ENCODE measurements around the gene RALGPS1. TPM values are rescaled to one million over a fixed set of nuclear protein-coding genes. Genes with fewer than 3 reads are reported as not detected.

RALGPS1 gene
- total and polyA plus RNA-seq, 2 of the 13 experiments (the other 11 are each of a cell fraction or from before 2014, with no cell fraction given): 3.7 to 6.5 TPM

DNA sequence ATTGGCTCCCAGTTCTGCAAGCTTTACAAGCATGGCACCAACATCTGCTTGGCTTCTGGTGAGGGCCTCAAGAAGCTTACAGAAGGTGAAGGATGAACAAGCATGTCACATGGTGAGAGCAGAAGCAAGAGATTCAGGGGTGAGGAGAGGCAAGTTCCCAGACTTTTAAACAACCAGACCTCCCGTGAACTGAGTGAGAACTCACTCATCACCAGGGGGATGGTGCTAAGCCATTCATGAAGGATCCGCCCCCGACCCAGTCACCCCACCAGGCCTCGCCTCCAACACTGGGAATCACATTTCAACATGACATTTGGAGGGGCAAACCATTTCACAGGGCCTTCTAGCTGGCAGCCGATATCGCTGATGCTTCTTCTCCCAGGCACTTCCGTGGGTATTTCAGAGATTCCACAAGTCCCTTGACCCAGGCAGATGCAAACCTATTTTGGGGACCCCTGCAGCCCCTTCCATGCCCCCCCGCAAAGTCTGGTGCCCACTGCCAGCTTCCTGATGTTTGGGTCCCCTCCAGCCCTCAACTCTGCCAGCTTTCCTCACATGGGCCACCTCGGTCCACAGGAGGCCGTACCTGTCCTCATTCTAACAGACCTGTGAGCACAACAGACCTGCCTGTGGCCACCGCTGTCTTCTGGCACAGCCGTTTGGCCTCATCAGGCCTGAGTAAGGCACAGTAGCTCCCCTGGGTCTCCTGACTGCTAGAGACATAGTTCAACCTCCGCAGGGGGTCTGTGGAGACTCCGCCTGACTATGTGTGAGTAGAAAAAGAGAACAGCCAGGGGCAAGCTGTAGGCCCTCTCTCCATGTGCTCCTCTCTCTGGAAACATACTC lies 268.5 kb downstream of the RALGPS1 start (continued):
- TF ChIP-seq FOXO1 (CRISPR knock-in tag; IDR thresholded peaks at IDR 0.05): no peak

DNA sequence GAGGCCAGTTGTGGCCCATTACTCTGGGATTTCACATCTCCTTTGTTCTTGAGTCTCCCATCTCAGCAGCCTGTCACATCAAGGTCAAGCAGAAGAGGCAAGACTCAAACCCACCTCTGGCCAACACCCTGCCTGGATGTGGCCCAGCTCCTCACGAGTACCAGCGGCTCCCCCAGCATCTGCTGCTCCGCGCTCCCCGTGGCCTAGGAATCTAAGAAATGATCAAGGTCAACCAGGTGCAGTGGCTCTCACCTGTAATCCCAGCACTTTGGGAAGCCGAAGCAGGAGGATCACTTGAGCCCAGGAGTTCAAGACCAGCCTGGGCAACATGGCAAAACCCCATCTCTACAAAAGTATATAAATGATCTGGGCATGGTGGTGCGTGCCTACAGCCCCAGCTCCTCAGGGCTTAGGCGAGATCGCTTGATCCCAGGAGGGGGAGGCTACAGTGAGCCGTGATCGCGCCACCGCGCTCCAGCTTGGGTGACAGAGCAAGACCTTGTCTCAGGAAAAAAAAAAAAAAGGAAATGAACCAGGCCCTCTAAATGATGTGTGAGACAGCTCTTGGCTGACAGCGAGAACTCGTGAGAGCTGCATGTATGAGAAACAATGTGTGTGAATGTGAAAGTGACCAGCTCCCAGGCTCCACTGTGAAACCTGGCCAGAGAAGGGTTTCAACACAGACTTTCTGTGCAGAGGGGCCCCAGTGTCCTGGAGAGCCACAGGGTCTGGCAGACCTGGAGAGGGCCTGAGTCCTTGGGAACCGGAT lies 269.4 kb downstream of the RALGPS1 start:
- no TSS peak for BruUV-seq (replicated peaks)
- H2AFZ ChIP-seq (ENCODE audit: low read length): no peak overlapping the region
- H3K4me2 ChIP-seq (ENCODE audit: low read depth, low read length): no peak overlapping the region
- FAIRE-seq (no peak), DNase-seq (ENCODE audit: low spot score) (no peak), ATAC-seq (no peak)
- H3K4me1 ChIP-seq (ENCODE audit: insufficient read depth, low read length): peaks cover 42% of the 10 kb centered on the region
- 91% methylated on average over 15 of the region's 17 CpGs for WGBS (ENCODE audit: low lambda C conversion rate)
- no peak overlapping the region for H3K27ac ChIP-seq (ENCODE audit: extremely low read length, insufficient read depth, low read length)
- H3K27me3 ChIP-seq (ENCODE audit: control insufficient read depth in 1 of 2, insufficient read depth in 2 of 2, low read length in 2 of 2): no peaks in the 10 kb centered on the region
- intact Hi-C loops (cut with micrococcal nuclease; ENCODE audit: unreplicated experiment): no loop called here
- H3K9me3 ChIP-seq (ENCODE audit: low read length): no peaks in the 10 kb centered on the region
- H3K9ac ChIP-seq (ENCODE audit: insufficient read depth, low read depth, low read length): no peak overlapping the region
- CTCF ChIA-PET (ENCODE audit: low intra/inter-chr PET ratio, low total read pairs): no interaction called here
- no peak overlapping the region for H3K4me3 ChIP-seq (replicated peaks in 1 of 3; ENCODE audit: insufficient read depth in 1 of 3, low read depth in 2 of 3, low read length in 3 of 3)
- POLR2A ChIA-PET: no interaction called here
- H3K79me2 ChIP-seq (ENCODE audit: insufficient read depth, low read length): no peaks in the 10 kb centered on the region
- H3K36me3 ChIP-seq (replicated peaks in 1 of 2; ENCODE audit: control insufficient read depth in 1 of 2, insufficient read depth in 2 of 2, low read length in 2 of 2): no peaks in the 10 kb centered on the region
- in situ Hi-C loops (cut with HindIII; ENCODE audit: extremely low pct_ligation_motif_present, low pct_unique_long_range_greater_than_20kb): no loop called here
- no peaks in the 10 kb centered on the region for H4K20me1 ChIP-seq (ENCODE audit: insufficient read depth, low read length)
- TF ChIP-seq ZKSCAN5 (CRISPR knock-in tag; IDR thresholded peaks at IDR 0.05) (no peak), ETV5 (CRISPR knock-in tag; IDR thresholded peaks at IDR 0.05; ENCODE audit: borderline replicate concordance) (no peak), MED1 (CRISPR knock-in tag; IDR thresholded peaks at IDR 0.05) (no peak), ZKSCAN8 (CRISPR knock-in tag; IDR thresholded peaks at IDR 0.05; ENCODE audit: borderline replicate concordance) (no peak), ZNF549 (CRISPR knock-in tag; IDR thresholded peaks at IDR 0.05) (no peak), MYC (CRISPR knock-in tag; IDR thresholded peaks at IDR 0.05; ENCODE audit: borderline replicate concordance) (no peak), JARID2 (CRISPR knock-in tag; IDR thresholded peaks at IDR 0.05; ENCODE audit: insufficient replicate concordance) (no peak), TBX3 (IDR thresholded peaks at IDR 0.05; ENCODE audit: borderline replicate concordance) (no peak), ZNF530 (CRISPR knock-in tag; IDR thresholded peaks at IDR 0.05; ENCODE audit: low read depth) (no peak), ZNF101 (CRISPR knock-in tag; IDR thresholded peaks at IDR 0.05; ENCODE audit: borderline replicate concordance, low read depth) (no peak), SAP130 (CRISPR knock-in tag; IDR thresholded peaks at IDR 0.05; ENCODE audit: low read depth) (no peak), ZNF276 (CRISPR knock-in tag; IDR thresholded peaks at IDR 0.05; ENCODE audit: low read depth) (no peak), ZNF552 (CRISPR knock-in tag; IDR thresholded peaks at IDR 0.05; ENCODE audit: borderline replicate concordance) (no peak), ZSCAN22 (CRISPR knock-in tag; IDR thresholded peaks at IDR 0.05) (no peak)
- TF ChIP-seq, protein P1, sequence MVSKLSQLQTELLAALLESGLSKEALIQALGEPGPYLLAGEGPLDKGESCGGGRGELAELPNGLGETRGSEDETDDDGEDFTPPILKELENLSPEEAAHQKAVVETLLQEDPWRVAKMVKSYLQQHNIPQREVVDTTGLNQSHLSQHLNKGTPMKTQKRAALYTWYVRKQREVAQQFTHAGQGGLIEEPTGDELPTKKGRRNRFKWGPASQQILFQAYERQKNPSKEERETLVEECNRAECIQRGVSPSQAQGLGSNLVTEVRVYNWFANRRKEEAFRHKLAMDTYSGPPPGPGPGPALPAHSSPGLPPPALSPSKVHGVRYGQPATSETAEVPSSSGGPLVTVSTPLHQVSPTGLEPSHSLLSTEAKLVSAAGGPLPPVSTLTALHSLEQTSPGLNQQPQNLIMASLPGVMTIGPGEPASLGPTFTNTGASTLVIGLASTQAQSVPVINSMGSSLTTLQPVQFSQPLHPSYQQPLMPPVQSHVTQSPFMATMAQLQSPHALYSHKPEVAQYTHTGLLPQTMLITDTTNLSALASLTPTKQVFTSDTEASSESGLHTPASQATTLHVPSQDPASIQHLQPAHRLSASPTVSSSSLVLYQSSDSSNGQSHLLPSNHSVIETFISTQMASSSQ (IDR thresholded peaks at IDR 0.05; ENCODE audit: low read depth): no peak
- TF ChIP-seq, protein P1 (CRISPR knock-in tag; IDR thresholded peaks at IDR 0.05; ENCODE audit: borderline replicate concordance): no peak

All from HepG2 (cell line).